Right atrium auricular region (tissue), 2 donors: ENCODE results near the gene FGFBP1. TPM values are rescaled to one million over a fixed set of nuclear protein-coding genes. Genes with fewer than 3 reads are reported as not detected.

Experiments used
- DNase-seq: peaks from one replicate; pipeline ENCODE4 v3.0.0-alpha.2; 2019; ENCODE audit warnings: low spot score
- H3K27ac ChIP-seq, 2 donors: fragments of 200-600 bp; sonication (generic); 1 replicate in 1 of 2; 2 replicates in 1 of 2; pipeline ENCODE4 v1.5.1; 2016 to 2019
- H3K27me3 ChIP-seq, 2 donors: fragments of 200-600 bp; sonication (generic); one replicate each; pipeline versions ENCODE4 v1.5.1 to v1.6.0; 2017 to 2019
- H3K36me3 ChIP-seq: fragments of 200-600 bp; sonication (generic); one replicate; pipeline ENCODE4 v1.5.1; 2016
- H3K4me1 ChIP-seq, 2 donors: fragments of 200-600 bp; sonication (generic); one replicate each; pipeline versions ENCODE4 v1.5.1 to v1.6.0; 2017 to 2019
- H3K4me3 ChIP-seq, 2 donors: fragments of 200-600 bp; sonication (generic); 1 replicate in 1 of 2; 2 replicates in 1 of 2; pipeline ENCODE4 v1.5.1; 2017 to 2019; ENCODE audit warnings: mild to moderate bottlenecking in 1 of 2, moderate library complexity in 1 of 2
- H3K9me3 ChIP-seq, 2 donors: fragments of 200-600 bp; sonication (generic); one replicate each; pipeline ENCODE4 v1.5.1; 2019
- CTCF ChIP-seq, 2 donors: fragments of 200-600 bp; sonication (generic); IDR thresholded peaks; one replicate each; pipeline ENCODE4 v1.5.1; 2019; ENCODE audit warnings: antibody characterized with exemption in 2 of 2
- total RNA-seq, 2 donors: library from RNA; depleted of rRNA; stranded (reverse); fragments of >200 nt; gene quantifications; one replicate each; pipeline ENCODE4 v1.1.0, GENCODE V29; 2016

Gene FGFBP1
- total RNA-seq = under 1 TPM in 1 of 2 donors, not detected in 1; 0.94 TPM

GRCh38 chr4:15938640-15939039 is at the start of gene FGFBP1:
Gene FGFBP1, minus strand, starts transcription at chr4:15938740. Its CDS starts 2,108 bp downstream, at chr4:15936632.
- H3K4me3 ChIP-seq = no peak within 1 kb of the TSS
- H3K9me3 ChIP-seq = no peaks in the 10 kb centered on the region
- no peaks in the 10 kb centered on the region for H3K36me3 ChIP-seq
- no peak within 1 kb of the TSS for H3K27ac ChIP-seq
- no peaks in the 10 kb centered on the region for H3K27me3 ChIP-seq
- DNase-seq = no peak
- no peaks in the 10 kb centered on the region for H3K4me1 ChIP-seq
- no peak for TF ChIP-seq CTCF (IDR thresholded peaks at IDR 0.05)

- no peak overlapping the region for H3K4me3 ChIP-seq
- TF ChIP-seq CTCF (IDR thresholded peaks at IDR 0.05) = no peak
- H3K27me3 ChIP-seq = no peaks in the 10 kb centered on the region
- no peak for DNase-seq
- no peaks in the 10 kb centered on the region for H3K36me3 ChIP-seq
- H3K9me3 ChIP-seq = no peaks in the 10 kb centered on the region
- no peak overlapping the region for H3K27ac ChIP-seq
- no peaks in the 10 kb centered on the region for H3K4me1 ChIP-seq
These were observed 49.7 kb upstream of the FGFBP1 start for GRCh38 chr4:15988222-15988621.

GRCh38 chr4:15986907-15987306 is 48.4 kb upstream of the FGFBP1 start:
- H3K9me3 ChIP-seq = no peaks in the 10 kb centered on the region
- H3K4me3 ChIP-seq = no peak overlapping the region
- H3K36me3 ChIP-seq = no peaks in the 10 kb centered on the region
- no peak for TF ChIP-seq CTCF (IDR thresholded peaks at IDR 0.05)
- DNase-seq = no peak
- H3K4me1 ChIP-seq = no peaks in the 10 kb centered on the region
- H3K27ac ChIP-seq = no peak overlapping the region
- no peaks in the 10 kb centered on the region for H3K27me3 ChIP-seq

- H3K9me3 ChIP-seq = no peaks in the 10 kb centered on the region
- H3K27me3 ChIP-seq = no peaks in the 10 kb centered on the region
- no peak for DNase-seq
- no peak overlapping the region for H3K27ac ChIP-seq
- no peaks in the 10 kb centered on the region for H3K36me3 ChIP-seq
- H3K4me3 ChIP-seq = no peak overlapping the region
- H3K4me1 ChIP-seq = no peaks in the 10 kb centered on the region
- TF ChIP-seq CTCF (IDR thresholded peaks at IDR 0.05) = no peak
These were observed 45.1 kb upstream of the FGFBP1 start for GRCh38 chr4:15983610-15984009.

GRCh38 chr4:15982842-15983524 is 44.4 kb upstream of the FGFBP1 start:
- H3K27ac ChIP-seq = no peak overlapping the region
- no peak for TF ChIP-seq CTCF (IDR thresholded peaks at IDR 0.05)
- H3K4me3 ChIP-seq = no peak overlapping the region
- no peaks in the 10 kb centered on the region for H3K9me3 ChIP-seq
- H3K27me3 ChIP-seq = no peaks in the 10 kb centered on the region
- H3K4me1 ChIP-seq = no peaks in the 10 kb centered on the region
- DNase-seq = no peak
- no peaks in the 10 kb centered on the region for H3K36me3 ChIP-seq
